Body of pancreas (tissue), 4 donors: ENCODE data around the gene ZNF513.

Source experiments
- POLR2A ChIP-seq, 3 donors: fragments of 450-650 bp; IDR thresholded peaks; one replicate each; pipeline ENCODE4 v1.6.1; 2016; ENCODE audit warnings: antibody characterized with exemption in 3 of 3, mild to moderate bottlenecking in 2 of 3
- TF ChIP-seq, protein P1 (sequence below), 7 experiments: fragments of 450-650 bp in 4 of 7; fragments of 200-600 bp in 3 of 7; sonication (generic) in 3 of 7; IDR thresholded peaks; one replicate each; pipeline ENCODE4 v1.5.1; 2016 to 2019; ENCODE audit warnings: antibody characterized with exemption in 7 of 7

- TF ChIP-seq, protein P1, sequence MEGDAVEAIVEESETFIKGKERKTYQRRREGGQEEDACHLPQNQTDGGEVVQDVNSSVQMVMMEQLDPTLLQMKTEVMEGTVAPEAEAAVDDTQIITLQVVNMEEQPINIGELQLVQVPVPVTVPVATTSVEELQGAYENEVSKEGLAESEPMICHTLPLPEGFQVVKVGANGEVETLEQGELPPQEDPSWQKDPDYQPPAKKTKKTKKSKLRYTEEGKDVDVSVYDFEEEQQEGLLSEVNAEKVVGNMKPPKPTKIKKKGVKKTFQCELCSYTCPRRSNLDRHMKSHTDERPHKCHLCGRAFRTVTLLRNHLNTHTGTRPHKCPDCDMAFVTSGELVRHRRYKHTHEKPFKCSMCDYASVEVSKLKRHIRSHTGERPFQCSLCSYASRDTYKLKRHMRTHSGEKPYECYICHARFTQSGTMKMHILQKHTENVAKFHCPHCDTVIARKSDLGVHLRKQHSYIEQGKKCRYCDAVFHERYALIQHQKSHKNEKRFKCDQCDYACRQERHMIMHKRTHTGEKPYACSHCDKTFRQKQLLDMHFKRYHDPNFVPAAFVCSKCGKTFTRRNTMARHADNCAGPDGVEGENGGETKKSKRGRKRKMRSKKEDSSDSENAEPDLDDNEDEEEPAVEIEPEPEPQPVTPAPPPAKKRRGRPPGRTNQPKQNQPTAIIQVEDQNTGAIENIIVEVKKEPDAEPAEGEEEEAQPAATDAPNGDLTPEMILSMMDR (IDR thresholded peaks at IDR 0.05), result peak in 3 of 7 experiments; percentile 27 to 36 (median 29)
- TF ChIP-seq POLR2A (IDR thresholded peaks at IDR 0.05), result no peak
Measured at GRCh38 chr2:27356382-27357181, 24.0 kb downstream of the ZNF513 start, which contains the start of gene GTF3C2.
